HG02870 (cell line): ENCODE measurements around the gene CHN1.
A peak's percentile ranks its signal among the peaks of the same experiment; 100 is the strongest.

Experiments used
- ATAC-seq: cut with Tn5 transposase; IDR thresholded peaks from one replicate; pipeline ENCODE4 v1.9.1; 2021; ENCODE audit warnings: mild to moderate bottlenecking, moderate library complexity; ENCODE audit not compliant: unreplicated experiment

The CHN1 gene, protein sequence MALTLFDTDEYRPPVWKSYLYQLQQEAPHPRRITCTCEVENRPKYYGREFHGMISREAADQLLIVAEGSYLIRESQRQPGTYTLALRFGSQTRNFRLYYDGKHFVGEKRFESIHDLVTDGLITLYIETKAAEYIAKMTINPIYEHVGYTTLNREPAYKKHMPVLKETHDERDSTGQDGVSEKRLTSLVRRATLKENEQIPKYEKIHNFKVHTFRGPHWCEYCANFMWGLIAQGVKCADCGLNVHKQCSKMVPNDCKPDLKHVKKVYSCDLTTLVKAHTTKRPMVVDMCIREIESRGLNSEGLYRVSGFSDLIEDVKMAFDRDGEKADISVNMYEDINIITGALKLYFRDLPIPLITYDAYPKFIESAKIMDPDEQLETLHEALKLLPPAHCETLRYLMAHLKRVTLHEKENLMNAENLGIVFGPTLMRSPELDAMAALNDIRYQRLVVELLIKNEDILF

DNA sequence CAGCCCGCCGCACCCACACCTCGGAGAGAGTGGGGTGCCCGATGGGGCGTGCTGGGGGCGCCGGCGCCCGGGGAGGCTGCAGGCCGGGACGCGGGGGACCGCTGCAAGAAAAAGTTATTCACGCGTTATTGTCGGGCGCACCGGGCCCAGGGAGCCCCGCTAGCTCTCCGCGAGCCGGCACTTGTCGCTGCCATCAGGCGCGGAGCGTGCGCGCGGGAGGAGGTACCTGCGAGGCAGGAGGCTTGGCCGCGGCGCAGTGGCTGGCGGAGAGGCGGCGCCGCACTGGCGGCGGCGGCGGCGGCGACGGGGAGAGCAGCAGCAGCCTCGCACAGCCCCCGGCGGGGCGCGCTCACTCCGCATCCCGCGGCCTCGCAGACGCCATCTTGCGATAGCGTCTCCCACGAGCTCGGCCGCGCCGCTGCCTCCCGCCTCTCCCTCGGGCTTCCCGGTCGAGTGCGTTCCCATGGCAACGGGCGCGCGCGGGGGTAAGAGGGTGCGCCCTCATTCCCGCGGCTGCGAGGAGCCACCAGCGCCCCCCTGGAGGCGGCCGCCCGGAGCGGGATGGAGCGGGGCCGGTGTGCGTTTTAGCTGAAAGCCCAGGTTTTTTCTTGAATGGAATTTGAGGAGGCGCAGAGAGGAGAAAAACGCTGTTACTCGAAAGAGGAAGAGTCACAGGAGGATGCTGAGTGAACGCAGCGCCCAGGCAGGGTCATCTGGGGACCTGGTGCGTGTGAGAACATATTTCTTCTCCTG is at the start of gene CHN1:
Gene CHN1, minus strand, starts transcription at position 402 of the 753 bp plus-strand sequence. CDS start 469 bp downstream, outside the sequence.
- ATAC-seq, result peak; percentile 71

DNA sequence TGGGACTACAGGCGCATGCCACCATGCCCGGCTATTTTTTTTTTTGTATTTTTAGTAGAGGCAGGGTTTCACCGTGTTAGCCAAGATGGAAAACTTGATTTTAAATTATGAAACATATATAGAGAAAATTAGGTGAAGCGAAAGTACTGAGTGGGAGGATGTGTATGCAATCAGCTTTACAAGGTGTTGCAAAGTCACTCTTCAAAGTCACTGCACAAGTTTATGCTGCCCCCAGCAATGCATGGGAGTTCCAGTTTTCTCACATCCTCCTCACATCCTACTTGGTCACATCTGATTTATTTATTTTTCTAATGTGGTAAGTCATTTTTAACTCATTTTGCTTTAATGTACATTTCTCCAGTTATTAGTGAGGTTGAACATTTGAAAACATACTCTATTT is 49.2 kb upstream of the CHN1 start:
- peak; percentile 57 for ATAC-seq

DNA sequence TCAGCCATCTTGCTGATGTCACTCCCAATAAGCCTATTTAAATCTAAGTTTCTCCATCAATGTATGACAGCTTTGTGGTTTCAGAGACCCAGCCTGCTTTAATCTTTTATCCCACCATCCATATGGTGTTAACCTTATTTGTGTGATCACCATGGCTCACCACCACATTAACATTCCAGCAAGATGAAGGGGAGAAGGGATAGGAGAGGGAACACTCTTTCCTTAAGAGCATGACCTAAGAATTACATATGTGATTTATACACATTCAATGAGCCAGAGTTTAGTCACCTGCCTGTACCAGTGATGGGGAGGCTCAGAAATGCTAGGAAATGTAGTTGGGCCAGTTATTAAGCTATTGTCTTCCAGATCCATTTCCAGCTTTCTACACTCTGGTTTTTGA is 44.5 kb upstream of the CHN1 start:
- no peak for ATAC-seq

DNA sequence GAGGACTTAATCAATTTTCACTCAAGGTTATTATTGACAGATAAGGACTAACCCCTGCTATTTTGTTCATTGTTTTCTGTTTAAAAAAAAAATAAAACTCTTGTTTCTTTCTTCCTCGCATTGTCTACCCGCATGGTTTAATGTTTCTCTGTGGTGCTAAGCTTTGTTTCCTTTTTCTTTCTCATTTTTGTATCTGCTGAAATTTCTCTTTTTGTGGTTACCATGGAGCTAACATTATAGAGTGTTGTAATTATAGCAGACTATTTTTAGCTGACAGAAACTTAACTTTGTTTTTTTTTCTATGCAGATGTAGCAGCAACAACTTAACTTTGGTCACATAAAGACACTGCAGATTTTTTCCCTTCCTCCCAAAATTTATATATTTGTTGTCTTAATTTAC is 43.1 kb upstream of the CHN1 start:
- peak; percentile 75 for ATAC-seq

DNA sequence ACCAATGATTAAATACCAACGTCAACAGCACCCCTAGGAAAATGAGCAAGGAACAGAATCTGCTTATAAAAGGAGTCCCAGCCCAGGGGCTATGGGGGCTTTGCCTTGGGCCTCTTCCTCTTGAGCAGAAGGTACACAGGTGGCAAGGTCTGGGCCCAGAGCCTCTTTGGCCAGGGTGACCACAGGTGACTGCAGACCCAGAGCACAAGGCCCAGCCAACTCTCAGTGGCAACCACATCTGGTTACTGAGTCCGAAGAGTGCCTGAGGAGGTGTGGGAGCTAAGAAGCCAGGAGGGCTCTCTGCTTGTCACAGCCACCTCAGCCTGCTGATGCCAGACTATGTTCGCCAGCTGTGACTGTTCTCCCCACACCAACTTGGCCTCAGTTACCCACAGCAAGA is 34.3 kb upstream of the CHN1 start:
- ATAC-seq, result no peak

DNA sequence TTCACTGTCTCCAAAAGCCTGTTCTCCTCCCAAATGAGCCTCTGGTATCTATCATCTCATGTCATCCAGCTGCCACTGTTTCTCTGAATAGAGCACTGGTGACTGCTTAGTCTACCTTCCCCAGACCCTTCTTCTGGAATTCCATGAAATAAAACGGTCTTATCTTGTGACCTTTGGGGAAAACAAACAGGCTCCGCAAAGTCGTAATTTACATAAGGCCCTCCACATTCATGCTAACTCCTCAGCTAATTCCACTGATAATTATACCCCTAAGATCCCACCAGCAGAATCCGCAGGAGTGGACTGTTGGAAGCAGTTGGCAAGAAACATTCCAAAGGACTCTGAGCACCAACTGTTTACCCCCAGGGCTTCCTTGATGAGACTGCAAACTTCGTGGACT is 33.9 kb upstream of the CHN1 start:
- ATAC-seq, result no peak

DNA sequence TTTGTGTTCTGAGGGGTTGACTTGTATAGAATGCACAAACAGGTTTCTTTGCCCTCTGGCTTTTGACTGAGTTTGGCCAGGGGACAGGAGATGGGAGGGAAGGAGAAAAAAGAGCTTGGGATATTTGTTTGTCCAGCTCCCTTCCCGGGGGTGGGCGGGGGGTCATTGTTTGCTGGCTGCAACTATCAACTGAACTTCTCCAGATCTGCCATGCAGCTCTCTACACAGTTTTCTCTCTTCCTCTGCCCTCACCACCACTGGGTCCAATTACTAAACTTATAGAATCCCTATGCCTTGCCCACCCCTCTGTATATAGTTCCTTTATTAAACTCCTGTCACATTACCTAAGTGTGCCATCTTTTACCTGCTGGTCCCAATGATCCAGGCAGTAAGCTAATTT is 32.8 kb upstream of the CHN1 start:
- no peak for ATAC-seq

DNA sequence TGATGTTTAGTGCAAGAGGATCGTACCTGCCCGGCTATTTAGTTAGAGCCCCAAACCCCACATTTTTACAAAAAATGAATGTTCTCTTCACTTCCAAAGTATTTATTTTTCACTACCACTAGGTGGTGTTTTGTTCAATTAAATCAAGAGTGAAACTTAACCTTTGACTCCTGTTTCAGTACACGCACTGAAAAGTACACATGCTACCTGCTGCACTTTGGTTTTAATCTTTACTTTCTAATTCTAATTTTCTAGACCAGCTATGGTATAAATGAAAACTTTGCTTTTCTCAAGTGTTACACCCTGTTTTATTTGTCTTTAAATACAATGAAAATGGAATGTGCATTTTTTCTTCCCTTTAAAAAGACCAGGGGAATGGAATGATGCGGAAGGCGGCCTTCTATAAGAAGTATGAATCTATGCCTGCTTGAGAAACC is 31.4 kb upstream of the CHN1 start:
- no peak for ATAC-seq

DNA sequence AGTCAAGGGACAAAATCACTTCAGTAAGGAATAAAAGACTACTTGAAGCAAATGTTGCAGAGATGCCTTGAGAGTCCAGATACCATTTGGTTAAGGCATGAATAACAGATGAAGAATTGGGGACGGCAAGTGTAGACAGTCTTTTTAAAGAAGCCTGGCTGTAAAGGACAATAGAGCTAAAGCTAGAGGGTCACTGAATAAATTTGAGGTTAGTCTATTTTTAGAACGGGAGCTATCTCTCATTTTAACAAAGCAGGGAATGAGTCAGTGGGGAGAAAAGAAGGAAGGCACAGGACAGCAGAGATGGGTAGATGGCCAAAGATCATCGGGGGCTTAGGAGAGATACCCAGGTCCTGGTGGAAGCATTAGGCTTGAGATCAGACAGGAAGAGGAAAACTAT is 30.6 kb upstream of the CHN1 start:
- no peak for ATAC-seq

DNA sequence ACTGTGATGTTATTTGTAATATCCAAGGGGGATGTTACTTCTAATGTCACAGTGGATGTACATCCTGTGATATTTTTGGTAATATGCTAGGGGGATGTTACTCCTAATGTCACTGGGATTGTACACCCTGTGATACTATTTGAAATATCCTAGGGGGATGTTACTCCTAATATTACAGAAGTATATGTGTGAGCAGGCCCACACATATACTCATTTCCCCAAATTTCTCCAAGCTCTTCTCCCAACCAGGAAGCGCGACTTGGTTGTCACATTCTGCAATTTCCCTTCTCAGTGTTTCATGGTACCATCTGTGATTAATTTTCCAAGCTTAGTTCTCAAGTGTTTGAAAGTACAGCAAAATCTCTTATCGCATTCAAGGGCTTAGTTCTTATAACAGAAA is 29.5 kb upstream of the CHN1 start:
- no peak for ATAC-seq

DNA sequence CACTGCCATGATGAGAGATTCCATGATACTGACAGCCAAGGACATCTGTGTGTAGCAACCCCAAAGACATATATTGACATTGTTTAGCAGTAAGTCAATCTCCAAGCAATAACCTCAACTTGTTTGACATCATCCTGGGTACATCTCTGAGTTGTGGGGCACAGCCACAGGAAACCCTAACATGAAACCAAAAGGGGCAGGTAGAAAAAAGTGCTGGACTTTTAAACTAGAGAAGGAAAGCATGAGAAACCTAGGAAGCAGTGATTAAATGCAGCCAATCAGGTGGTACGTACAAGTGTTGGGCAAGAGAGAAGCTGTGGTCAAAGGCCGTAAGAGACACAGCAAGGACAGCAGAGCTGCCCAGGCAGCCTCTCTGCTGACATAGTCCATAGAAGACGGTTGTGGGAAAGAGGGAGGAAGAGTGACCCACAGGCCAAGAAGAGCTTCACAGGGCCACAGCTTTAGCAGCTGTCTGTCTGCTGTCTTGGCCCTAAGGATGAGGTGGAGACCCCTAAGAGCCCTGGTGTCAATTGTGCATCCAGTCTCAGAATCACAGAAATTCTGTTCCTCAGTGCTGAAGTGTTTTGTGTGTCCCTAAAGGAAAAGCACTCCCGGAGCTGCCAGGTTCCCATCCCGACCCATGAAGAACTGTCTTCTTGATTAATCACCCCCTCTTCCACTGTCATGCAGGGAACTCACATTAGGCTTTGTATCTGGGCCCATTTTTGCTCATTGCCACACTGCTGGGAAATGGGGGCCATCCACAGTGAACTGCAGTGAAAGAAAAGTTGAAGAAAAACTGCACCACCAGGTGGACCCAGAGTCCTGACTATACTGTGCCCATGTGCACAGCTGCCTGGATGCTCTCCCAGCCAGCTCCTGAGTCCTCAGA is 25.4 kb upstream of the CHN1 start:
- ATAC-seq, result peak; percentile 61

DNA sequence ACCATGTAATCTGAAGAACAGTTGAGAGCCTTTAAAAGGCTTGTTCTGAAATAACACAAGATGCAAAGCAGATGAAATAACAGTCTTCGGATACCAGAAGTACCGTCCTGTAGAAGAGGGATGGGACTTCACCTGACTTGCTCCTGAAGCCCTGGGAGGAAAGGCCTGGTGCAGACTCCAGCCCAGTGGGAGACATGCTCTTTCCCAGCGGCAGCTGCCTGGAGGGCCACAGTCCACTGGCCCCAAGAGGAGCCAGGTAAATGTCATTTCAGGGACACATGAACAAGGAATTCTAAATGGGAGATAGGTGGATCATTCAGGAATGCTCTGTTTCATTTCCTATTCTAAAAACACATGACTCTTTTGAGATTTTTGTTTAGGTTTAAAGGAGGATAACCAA is 22.6 kb upstream of the CHN1 start:
- no peak for ATAC-seq

DNA sequence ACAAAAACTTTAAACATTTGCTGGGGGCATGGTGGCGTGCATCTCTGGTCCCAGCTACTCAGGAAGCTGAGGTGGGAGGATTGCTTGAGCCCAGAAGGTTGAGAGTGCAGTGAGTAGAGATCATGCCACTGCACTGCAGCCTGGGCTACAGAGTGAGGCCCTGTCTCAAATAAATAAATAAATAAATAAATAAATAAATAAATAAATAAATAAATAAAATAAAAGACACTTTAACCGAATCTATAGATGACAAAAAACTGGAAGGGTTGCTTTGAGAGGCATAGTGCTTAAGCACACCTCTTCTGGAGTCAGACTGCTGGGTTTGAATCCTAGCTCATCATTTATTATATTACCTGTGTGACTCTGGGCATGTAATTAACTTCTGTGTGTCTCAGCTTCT is 21.2 kb upstream of the CHN1 start:
- ATAC-seq, result no peak

DNA sequence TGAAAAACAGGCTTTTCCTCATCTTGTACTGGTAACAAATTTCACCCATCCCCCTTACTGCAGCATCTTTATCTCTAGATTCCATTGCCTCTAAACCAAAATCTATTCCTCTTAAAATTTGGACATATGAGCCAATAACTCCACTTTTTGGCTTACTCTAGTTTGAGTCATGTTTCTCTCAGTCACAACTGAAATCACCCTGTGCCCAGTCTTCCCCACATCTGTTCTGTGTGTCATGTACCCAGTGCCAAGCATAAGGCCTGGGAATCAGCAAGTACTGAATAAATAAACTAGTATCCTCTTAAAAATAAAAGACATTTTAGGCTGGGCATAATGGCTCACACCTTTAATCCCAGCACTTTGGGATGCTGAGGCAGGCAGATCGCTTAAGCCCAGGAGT is 20.8 kb upstream of the CHN1 start:
- ATAC-seq, result no peak

DNA sequence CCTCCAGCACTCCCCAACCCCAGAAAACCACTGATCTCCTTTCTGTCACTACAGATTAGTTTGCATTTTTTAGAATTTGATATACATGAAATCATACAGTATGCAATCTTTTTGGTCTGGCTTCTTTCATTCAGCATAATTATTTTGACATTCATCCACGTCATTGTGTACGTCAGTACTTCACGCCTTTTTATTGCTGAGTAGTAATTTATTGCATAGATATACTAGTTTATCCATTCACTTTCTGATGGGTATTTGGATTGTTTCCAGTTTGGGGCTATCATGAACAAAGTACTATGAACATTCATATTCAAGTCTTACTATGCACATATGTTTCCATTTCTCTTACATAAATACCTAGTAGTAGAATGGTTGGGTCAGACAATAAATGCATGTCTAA is 20.1 kb upstream of the CHN1 start:
- no peak for ATAC-seq

DNA sequence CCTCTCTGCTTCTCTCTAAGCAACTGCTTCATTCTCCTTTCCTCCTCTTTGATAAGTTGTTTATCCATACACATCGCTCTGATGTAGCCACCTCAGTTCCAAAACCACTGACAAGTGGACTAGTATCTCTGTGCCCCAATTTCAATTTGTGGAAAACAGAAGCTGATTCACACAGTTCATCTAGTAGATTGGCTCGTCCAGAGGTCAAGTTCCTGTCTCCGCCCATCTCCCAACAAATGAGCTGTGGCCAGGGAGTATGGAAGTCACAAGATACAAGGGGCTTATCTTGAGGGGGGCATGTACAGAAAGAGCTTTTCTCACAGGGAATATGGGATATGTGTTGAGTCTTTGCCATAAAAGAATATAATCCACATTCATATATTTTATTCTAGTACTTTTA is 17.7 kb upstream of the CHN1 start:
- ATAC-seq, result no peak

DNA sequence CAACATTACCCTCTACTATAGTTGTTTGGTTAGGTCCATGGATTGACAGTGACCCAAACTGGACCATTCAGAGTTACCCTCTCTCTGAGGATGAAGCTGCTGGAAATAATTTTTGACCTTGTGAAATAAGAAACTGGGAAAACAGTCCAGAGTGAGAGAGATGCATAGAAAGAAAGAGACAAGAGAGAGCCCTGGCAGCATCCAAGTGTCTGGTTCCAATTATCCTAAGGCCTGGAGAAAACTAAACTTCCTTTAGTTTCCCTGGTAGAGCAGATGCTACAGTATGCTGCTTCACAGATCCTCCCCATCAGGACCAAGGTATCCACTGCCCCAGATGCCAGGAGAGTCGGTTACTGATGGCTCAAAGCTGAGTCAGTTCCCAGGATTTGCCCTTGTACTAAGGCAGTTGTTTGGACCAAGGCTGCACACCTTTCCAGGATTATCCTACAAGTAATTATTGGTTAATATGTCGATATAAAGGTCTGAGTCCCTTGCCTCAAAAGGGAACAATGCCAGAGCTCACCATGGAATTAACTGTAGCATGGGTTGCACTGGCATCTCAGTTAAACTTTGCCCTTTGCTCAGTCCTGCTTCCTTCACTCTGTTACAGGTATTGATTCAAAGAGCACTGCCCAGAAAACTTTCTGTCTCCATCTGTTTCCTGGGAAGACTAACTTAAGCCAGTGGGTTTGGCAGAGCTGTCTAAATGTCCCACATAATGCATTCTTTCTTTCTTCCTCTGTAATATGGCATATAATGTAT is 14.6 kb upstream of the CHN1 start:
- no peak for ATAC-seq

DNA sequence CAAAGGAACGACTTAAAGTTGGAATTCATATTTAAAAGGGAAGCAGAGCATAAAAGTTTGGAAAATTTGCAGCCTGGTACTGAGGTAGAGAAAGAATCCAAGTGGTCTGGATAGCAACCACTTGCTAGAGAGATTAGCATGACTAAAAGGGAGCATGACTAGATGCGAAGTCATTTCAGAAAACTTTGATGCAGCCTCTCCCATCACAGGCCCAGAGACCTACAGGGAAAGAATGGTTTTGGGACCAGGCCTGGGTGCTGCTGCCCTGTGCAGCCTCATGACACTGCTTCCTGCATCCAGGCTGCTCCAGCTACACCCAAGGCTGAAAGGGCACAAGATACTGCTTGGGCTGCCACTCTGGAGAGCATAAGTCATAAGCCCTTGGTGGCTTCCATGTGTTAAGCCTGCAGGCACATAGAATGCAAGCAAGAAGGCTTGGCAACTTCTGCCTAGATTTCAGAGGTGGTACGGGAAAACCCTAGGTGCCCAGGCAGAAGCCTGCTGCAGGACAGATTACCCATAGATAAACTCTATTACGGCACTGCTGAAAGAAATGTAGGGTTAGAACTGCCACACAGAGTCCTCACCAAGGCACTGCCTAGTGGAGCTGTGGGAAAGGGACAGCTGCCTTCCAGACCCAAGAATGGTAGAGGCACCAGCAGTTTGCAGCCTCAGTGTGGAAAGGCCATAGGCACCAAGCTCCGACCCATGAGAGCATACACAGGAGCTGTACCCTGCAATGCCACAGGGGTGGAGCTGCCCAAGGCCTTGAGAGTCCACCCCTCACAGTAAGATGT is 12.6 kb upstream of the CHN1 start:
- ATAC-seq, result no peak

DNA sequence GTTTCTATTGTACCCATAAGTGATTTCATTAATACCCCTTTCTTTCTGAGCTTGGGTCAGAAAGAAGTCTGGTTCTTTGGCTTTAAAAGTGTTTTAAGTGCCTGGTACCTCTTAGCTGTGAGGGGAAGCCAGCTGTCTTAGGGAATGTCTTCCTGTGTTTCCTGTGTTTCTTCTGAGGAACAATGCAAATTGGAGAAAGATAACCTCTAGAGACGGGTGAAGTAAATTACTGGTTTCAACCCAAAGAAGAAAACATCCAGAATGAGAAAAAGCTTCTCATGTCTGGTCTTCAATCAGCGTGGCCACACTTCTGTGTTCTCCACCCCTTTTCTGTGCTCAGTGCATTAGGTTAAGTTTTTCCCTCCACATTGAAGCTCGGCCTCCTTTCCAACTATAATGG is 10.2 kb upstream of the CHN1 start:
- no peak for ATAC-seq

DNA sequence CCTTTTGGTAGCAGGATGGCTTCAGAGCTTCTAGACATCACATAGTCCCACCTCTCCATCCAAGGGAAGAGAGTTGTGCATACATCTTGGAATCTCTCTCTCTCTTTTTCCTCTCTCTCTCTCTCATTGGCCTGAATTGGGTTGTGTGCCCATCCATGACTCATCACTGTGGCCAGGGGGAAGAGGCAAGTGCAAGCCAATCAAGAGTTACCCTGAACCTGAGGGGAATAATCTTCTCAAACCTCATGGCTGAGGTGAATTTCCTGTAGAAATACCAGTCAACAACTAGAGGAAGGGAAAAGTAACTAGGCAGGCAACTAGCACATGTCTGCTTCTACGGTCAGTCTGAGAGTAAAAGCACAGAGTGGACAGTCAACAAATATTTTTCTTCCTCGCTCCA is 7.3 kb upstream of the CHN1 start:
- no peak for ATAC-seq
